Femur (tissue), 1 donor: ENCODE measurements around the gene EDAR.

Experiments used
- DNase-seq: peaks from one replicate; pipeline ENCODE4 v3.0.0-alpha.2; 2017

Gene EDAR

GRCh38 chr2:108988796-108989713 lies at the start of gene EDAR:
EDAR (minus strand) TSS chr2:108989220; CDS start chr2:108931014, 58,206 bp downstream.
- DNase-seq, result peak; percentile 59

GRCh38 chr2:109033171-109033570 lies 44.2 kb upstream of the EDAR start:
- DNase-seq, result no peak

GRCh38 chr2:109032229-109032820 lies 43.3 kb upstream of the EDAR start:
- no peak for DNase-seq

GRCh38 chr2:109031476-109032228 lies 42.6 kb upstream of the EDAR start:
- peak; percentile 51 for DNase-seq

GRCh38 chr2:109030870-109031475 lies 42.0 kb upstream of the EDAR start:
- DNase-seq, result no peak

- DNase-seq, result no peak
Measured at GRCh38 chr2:109029490-109030201, 40.6 kb upstream of the EDAR start.

GRCh38 chr2:109028738-109029489 lies 39.9 kb upstream of the EDAR start:
- DNase-seq, result no peak

GRCh38 chr2:109028277-109028676 lies 39.3 kb upstream of the EDAR start:
- DNase-seq, result no peak

- no peak for DNase-seq
Measured at GRCh38 chr2:109027702-109028101, 38.7 kb upstream of the EDAR start.

- no peak for DNase-seq
Measured at GRCh38 chr2:109024477-109024876, 35.5 kb upstream of the EDAR start.

GRCh38 chr2:109021895-109022300 lies 32.9 kb upstream of the EDAR start:
- DNase-seq, result no peak

- DNase-seq, result no peak
Measured at GRCh38 chr2:109020217-109020637, 31.2 kb upstream of the EDAR start.

GRCh38 chr2:109018452-109018851 lies 29.4 kb upstream of the EDAR start:
- DNase-seq, result no peak

GRCh38 chr2:109017017-109017416 lies 28.0 kb upstream of the EDAR start:
- DNase-seq, result no peak

- DNase-seq, result no peak
Measured at GRCh38 chr2:109016376-109016775, 27.4 kb upstream of the EDAR start.

- DNase-seq, result no peak
Measured at GRCh38 chr2:109014476-109014875, 25.5 kb upstream of the EDAR start.

GRCh38 chr2:109013051-109013450 lies 24.0 kb upstream of the EDAR start:
- no peak for DNase-seq

GRCh38 chr2:109009920-109010610 lies 21.0 kb upstream of the EDAR start:
- no peak for DNase-seq

GRCh38 chr2:109006971-109007370 lies 18.0 kb upstream of the EDAR start:
- no peak for DNase-seq

- peak; percentile 87 for DNase-seq
Measured at GRCh38 chr2:109005686-109006204, 16.7 kb upstream of the EDAR start.

GRCh38 chr2:109001201-109001600 lies 12.2 kb upstream of the EDAR start:
- DNase-seq, result no peak
